HepG2 (cell line): ENCODE measurements around the gene MOK. TPM values are rescaled to one million over a fixed set of nuclear protein-coding genes. Genes with fewer than 3 reads are reported as not detected.

Experiments used
- ATAC-seq: fragments of 200-7000 bp; cut with Tn5 transposase; 3 replicates; pipeline ENCODE4 v1.9.1; 2020; ENCODE audit warnings: mild to moderate bottlenecking, moderate library complexity
- BruUV-seq: library from RNA; stranded (reverse); fragments of 400-500 nt; replicated peaks from 2 replicates; lab custom pipeline; 2021; lab: Mats Ljungman, UMichigan
- CTCF ChIA-PET: fragments of 300-600 bp; formaldehyde crosslinking; extraction: SDS; loops from one replicate; lab custom pipeline; 2021; ENCODE audit warnings: low total read pairs, inconsistent platforms, low intra/inter-chr PET ratio; lab: Yijun Ruan, JAX
- POLR2A ChIA-PET: fragments of 350-600 bp; sonication (Branson Sonifier 250); formaldehyde crosslinking; loops from one replicate; lab custom pipeline; 2020; ENCODE audit warnings: antibody characterized with exemption, inconsistent platforms; lab: Yijun Ruan, JAX
- DNase-seq: peaks from one replicate; pipeline ENCODE4 v3.0.0-alpha.2; 2015; ENCODE audit warnings: low spot score
- FAIRE-seq: peaks from 3 replicates; lab custom pipeline; 2011; peaks lifted over from hg19 to GRCh38; lab: Jason Lieb, UNC
- H2AFZ ChIP-seq: one replicate; pipeline ENCODE4 v1.6.1; 2011; ENCODE audit warnings: low read length, inconsistent platforms
- H3K27ac ChIP-seq: fragments of 300-600 bp; 3 replicates; pipeline ENCODE4 v1.8.0; 2011; ENCODE audit warnings: mixed run types, mild to moderate bottlenecking, mixed read lengths, low read length, inconsistent platforms; ENCODE audit not compliant: insufficient read depth; ENCODE audit errors: extremely low read length
- H3K27me3 ChIP-seq, 2 experiments: fragments of 200-600 bp in 1 of 2; 2 replicates in 1 of 2; 3 replicates in 1 of 2; pipeline versions ENCODE4 v1.6.0 to v1.8.0; 2011; ENCODE audit warnings: low read length in 2 of 2, mild to moderate bottlenecking in 2 of 2, moderate library complexity in 2 of 2, inconsistent platforms in 1 of 2; ENCODE audit not compliant: insufficient read depth in 2 of 2, control insufficient read depth in 1 of 2
- H3K36me3 ChIP-seq, 2 experiments: fragments of 200-600 bp in 1 of 2; replicated peaks in 1 of 2; 2 replicates in 1 of 2; 3 replicates in 1 of 2; pipeline versions ENCODE4 v1.5.1 to v1.8.0; 2011; ENCODE audit warnings: low read length in 2 of 2, inconsistent platforms in 1 of 2; ENCODE audit not compliant: insufficient read depth in 2 of 2, control insufficient read depth in 1 of 2
- H3K4me1 ChIP-seq: 2 replicates; pipeline ENCODE4 v1.5.1; 2012; ENCODE audit warnings: low read length, inconsistent platforms; ENCODE audit not compliant: insufficient read depth
- H3K4me2 ChIP-seq: 2 replicates; pipeline ENCODE4 v1.6.0; 2011; ENCODE audit warnings: low read depth, low read length, inconsistent platforms
- H3K4me3 ChIP-seq, 3 experiments: fragments of 200-600 bp in 1 of 3; sonication (generic), shearing (Covaris generic) in 1 of 3; replicated peaks in 1 of 3; 2 replicates each; pipeline ENCODE4 v1.5.1; 2011 to 2016; ENCODE audit warnings: low read length in 3 of 3, inconsistent platforms in 2 of 3, low read depth in 2 of 3, mild to moderate bottlenecking in 2 of 3, control low read depth in 1 of 3, mixed read lengths in 1 of 3; ENCODE audit not compliant: insufficient read depth in 1 of 3
- H3K79me2 ChIP-seq: one replicate; pipeline ENCODE4 v1.6.1; 2011; ENCODE audit warnings: low read length, inconsistent platforms; ENCODE audit not compliant: insufficient read depth
- H3K9ac ChIP-seq: 2 replicates; pipeline ENCODE4 v1.6.0; 2011; ENCODE audit warnings: mild to moderate bottlenecking, low read depth, low read length, inconsistent platforms; ENCODE audit not compliant: insufficient read depth
- H3K9me3 ChIP-seq: 2 replicates; pipeline ENCODE4 v1.5.1; 2012; ENCODE audit warnings: mild to moderate bottlenecking, low read length
- H4K20me1 ChIP-seq: 2 replicates; pipeline ENCODE4 v1.6.0; 2011; ENCODE audit warnings: inconsistent platforms, mild to moderate bottlenecking, low read length, moderate library complexity; ENCODE audit not compliant: insufficient read depth
- MED1 ChIP-seq: sonication (generic); formaldehyde crosslinking; IDR thresholded peaks from 2 replicates; pipeline ENCODE4 v1.4.0; 2020; ENCODE audit warnings: missing genetic modification reagents
- MYC ChIP-seq: sonication (generic); formaldehyde crosslinking; IDR thresholded peaks from 2 replicates; pipeline ENCODE4 v1.9.0; 2021; ENCODE audit warnings: missing genetic modification reagents, borderline replicate concordance
- PHF5A ChIP-seq: IDR thresholded peaks from one replicate; pipeline ENCODE4 v1.6.1; 2018; ENCODE audit warnings: low read depth, missing genetic modification reagents; ENCODE audit not compliant: unreplicated experiment
- STAG1 ChIP-seq: sonication (generic); formaldehyde crosslinking; IDR thresholded peaks from 2 replicates; pipeline ENCODE4 v1.4.0; 2020; ENCODE audit warnings: missing genetic modification reagents
- ZFP36L2 ChIP-seq: sonication (generic); formaldehyde crosslinking; IDR thresholded peaks from 2 replicates; pipeline ENCODE4 v1.4.0; 2020; ENCODE audit warnings: missing genetic modification reagents
- ZNF136 ChIP-seq: sonication (generic); formaldehyde crosslinking; IDR thresholded peaks from 2 replicates; pipeline ENCODE4 v1.8.1; 2022; ENCODE audit warnings: low read depth, mild to moderate bottlenecking, moderate library complexity, missing genetic modification reagents
- ZNF547 ChIP-seq: sonication (generic); formaldehyde crosslinking; IDR thresholded peaks from 2 replicates; pipeline ENCODE4 v1.5.1; 2020; ENCODE audit warnings: mild to moderate bottlenecking, missing genetic modification reagents
- ZNF609 ChIP-seq: sonication (generic); formaldehyde crosslinking; IDR thresholded peaks from 2 replicates; pipeline ENCODE4 v1.4.0; 2020; ENCODE audit warnings: mild to moderate bottlenecking, missing genetic modification reagents, borderline replicate concordance
- ZNF646 ChIP-seq: sonication (generic); formaldehyde crosslinking; IDR thresholded peaks from 2 replicates; pipeline ENCODE4 v1.9.0; 2021; ENCODE audit warnings: mild to moderate bottlenecking, missing genetic modification reagents
- ZNF790 ChIP-seq: sonication (generic); formaldehyde crosslinking; IDR thresholded peaks from 2 replicates; pipeline ENCODE4 v1.8.0; 2022; ENCODE audit warnings: missing genetic modification reagents, mild to moderate bottlenecking, borderline replicate concordance
- WGBS: methylation state at CpG from one replicate; pipeline ENCODE4 v1.1.6; 2017; ENCODE audit warnings: low lambda C conversion rate; 5-methylcytosine and 5-hydroxymethylcytosine counted together
- in situ Hi-C: cut with HindIII; loops from 2 replicates; pipeline ENCODE4 v1.10.0; 2017; ENCODE audit warnings: low pct_unique_long_range_greater_than_20kb; ENCODE audit not compliant: extremely low pct_ligation_motif_present
- intact Hi-C: fragments of 100-400 bp; cut with micrococcal nuclease; formaldehyde crosslinking; loops from one replicate; pipeline ENCODE4 v1.10.0; 2022; ENCODE audit not compliant: unreplicated experiment
- polyA plus RNA-seq, 8 experiments: library from polyadenylated mRNA; depleted of rRNA in 3 of 8; stranded (reverse) in 7 of 8; unstranded in 1 of 8; fragments of >200 nt; fragmentation: Illumina TruSeq in 4 of 8; extraction: Trizol in 4 of 8; gene quantifications; 2 replicates each; pipeline versions ENCODE4 v1.2.1 to v1.2.3, GENCODE V29; 2011 to 2016; ENCODE audit warnings: low read depth in 4 of 8, missing spikeins in 1 of 8, mixed read lengths in 1 of 8; ENCODE audit not compliant: insufficient read depth in 1 of 8
- total RNA-seq, 5 experiments: library from RNA; depleted of rRNA; stranded (reverse); fragments of >200 nt; fragmentation: Illumina TruSeq; extraction: Trizol; gene quantifications; 2 replicates each; pipeline ENCODE4 v1.2.3, GENCODE V29; 2016; ENCODE audit warnings: low read depth in 1 of 5

The MOK gene
- total and polyA plus RNA-seq, 2 of the 13 experiments (the other 11 are each of a cell fraction or from before 2014, with no cell fraction given): 15.3 to 16.9 TPM

GRCh38 chr14:102194856-102195255 lies 110.1 kb downstream of the MOK start:
- Histone ChIP-seq H4K20me1 (no peaks in the 10 kb centered on the region), H2AFZ (no peak overlapping the region), H3K27ac (no peak overlapping the region), H3K4me2 (no peak overlapping the region), H3K9me3 (no peaks in the 10 kb centered on the region), H3K4me1 (peaks cover 58% of the 10 kb centered on the region), H3K4me3 (no peak overlapping the region), H3K79me2 (peaks cover 32% of the 10 kb centered on the region), H3K9ac (no peak overlapping the region), H3K27me3 (no peaks in the 10 kb centered on the region), H3K36me3 (peaks cover 4 to 49% of the 10 kb centered on the region in 2 experiments)
- WGBS: 95% methylated on average over 4 of the region's 4 CpGs
- in situ Hi-C loops (no loop called here), intact Hi-C loops (no loop called here)
- POLR2A ChIA-PET: no interaction called here
- TF ChIP-seq ZNF609 (CRISPR knock-in tag) (no peak), MYC (CRISPR knock-in tag) (no peak), ZNF547 (CRISPR knock-in tag) (no peak), ZNF646 (CRISPR knock-in tag) (no peak), ZNF790 (CRISPR knock-in tag) (no peak), STAG1 (CRISPR knock-in tag) (no peak), PHF5A (CRISPR knock-in tag) (no peak), ZFP36L2 (CRISPR knock-in tag) (no peak), MED1 (CRISPR knock-in tag) (no peak), ZNF136 (CRISPR knock-in tag) (no peak)
- no TSS peak for BruUV-seq
- CTCF ChIA-PET: no interaction called here
- ATAC-seq (no peak), FAIRE-seq (peak; percentile 28), DNase-seq (no peak)
